Heart left ventricle (tissue), 16 donors: ENCODE measurements around the gene TGFBR1. TPM values are rescaled to one million over a fixed set of nuclear protein-coding genes. Genes with fewer than 3 reads are reported as not detected.

Source experiments
- ATAC-seq, 4 donors: fragments of 200-7000 bp; cut with Tn5 transposase; one replicate each; pipeline ENCODE4 v1.9.1; 2020 to 2022; ENCODE audit warnings: moderate library complexity in 4 of 4, mild to moderate bottlenecking in 3 of 4, moderate number of reproducible peaks in 1 of 4
- DNase-seq, 5 donors: peaks; one replicate each; pipeline ENCODE4 v3.0.0-alpha.2; 2020
- H3K27ac ChIP-seq, 12 donors: fragments of 200-600 bp; sonication (generic) in 4 of 12; one replicate each; pipeline versions ENCODE4 v1.5.0 to v1.8.0; 2016 to 2022; ENCODE audit warnings: mild to moderate bottlenecking in 2 of 12
- H3K27me3 ChIP-seq, 9 donors: fragments of 200-600 bp; sonication (generic) in 2 of 9; one replicate each; pipeline versions ENCODE4 v1.5.1 to v1.8.0; 2016 to 2022; ENCODE audit warnings: mild to moderate bottlenecking in 3 of 9
- H3K36me3 ChIP-seq, 9 donors: fragments of 200-600 bp; sonication (generic) in 2 of 9; one replicate each; pipeline versions ENCODE4 v1.5.0 to v1.8.0; 2018 to 2022; ENCODE audit warnings: mild to moderate bottlenecking in 2 of 9
- H3K4me1 ChIP-seq, 12 donors: fragments of 200-600 bp; sonication (generic) in 4 of 12; one replicate each; pipeline versions ENCODE4 v1.5.0 to v1.8.0; 2016 to 2022; ENCODE audit warnings: mild to moderate bottlenecking in 3 of 12
- H3K4me3 ChIP-seq, 12 donors: fragments of 200-600 bp; sonication (generic) in 4 of 12; one replicate each; pipeline versions ENCODE4 v1.5.0 to v1.8.0; 2017 to 2022; ENCODE audit warnings: mild to moderate bottlenecking in 9 of 12, moderate library complexity in 4 of 12
- H3K9me3 ChIP-seq, 12 donors: fragments of 200-600 bp; sonication (generic) in 4 of 12; one replicate each; pipeline versions ENCODE4 v1.5.0 to v1.8.0; 2016 to 2022; ENCODE audit warnings: mild to moderate bottlenecking in 1 of 12
- POLR2A ChIP-seq, 2 donors: fragments of 450-650 bp; IDR thresholded peaks; one replicate each; pipeline ENCODE4 v1.6.1; 2017; ENCODE audit warnings: antibody characterized with exemption in 2 of 2, mild to moderate bottlenecking in 2 of 2, moderate library complexity in 2 of 2
- WGBS, 4 donors: extraction: QIAGEN DNeasy Blood & Tissue Kit in 2 of 4; methylation state at CpG; one replicate each; pipeline versions ENCODE4 v1.1.5 to v1.1.7; 2013 to 2018; 5-methylcytosine and 5-hydroxymethylcytosine counted together
- intact Hi-C, 10 donors: fragments of 100-400 bp; cut with DNase I; formaldehyde crosslinking; loops; one replicate each; pipeline versions ENCODE4 v1.11.1 to v1.14.2; 2022
- polyA plus RNA-seq, 2 donors: library from polyadenylated mRNA; stranded (reverse); fragments of 200-250 nt; gene quantifications; one replicate each; pipeline ENCODE4 v1.2.3, GENCODE V29; 2013
- total RNA-seq, 9 donors: library from RNA; depleted of rRNA in 2 of 9; stranded (reverse); fragments of >200 nt in 2 of 9; fragmentation: NEBNext Ultra II Directional in 3 of 9; extraction: Animal tissue kit (Norgen Biotek cat#: 25700) in 3 of 9; gene quantifications; one replicate each; pipeline versions ENCODE4 v1.1.0 to v1.2.4, GENCODE V29; 2016 to 2023
- TF ChIP-seq, protein P1 (sequence below), 12 donors: fragments of 200-600 bp; sonication (generic) in 4 of 12; IDR thresholded peaks; one replicate each; pipeline versions ENCODE4 v1.5.0 to v1.8.0; 2018 to 2022; ENCODE audit warnings: antibody characterized with exemption in 12 of 12, mild to moderate bottlenecking in 5 of 12
- donor health status: ischemic (EF 13 %, LVEDD 7.1; RV severe dilation, severe dysfunction).
- donor health status: healthy with polysubstance abuse.
- donor health status: DM: no; HTN: yes; CAD: no.
- donor health status: DM: no; HTN: no; CAD: no.
- donor health status: ischemic (EF 25% LVEDD 6.9; RV normal size, moderate dysfunction).
- donor health status: ischemic (EF 25% LVEDD 5.7; RV mildly dilated, moderate dysfunction).
- donor health status: healthy.
- donor health status: DM: yes; HTN: yes; CAD: no.
- donor health status: ischemic (EF 35%, LVEDD 5.7; RV mildly dilated, moderate dysfunction).
- donor health status: nonischemic (EF 11% LVEDD 7.7; RV severe dilation, severe dysfunction).
- donor health status: DM: yes; HTN: yes; CAD: no.
- donor health status: PGD.
- donor health status: ischemic (EF 29% LVEDD 5.4; RV normal size, mild dysfunction).
- donor health status: nonischemic (EF 23%, LVEDD 6.1; RV moderate dilation, normal function).

The TGFBR1 gene
- total and polyA plus RNA-seq, 11 donors: 3.8 to 41.0 (median 13.8) TPM

DNA sequence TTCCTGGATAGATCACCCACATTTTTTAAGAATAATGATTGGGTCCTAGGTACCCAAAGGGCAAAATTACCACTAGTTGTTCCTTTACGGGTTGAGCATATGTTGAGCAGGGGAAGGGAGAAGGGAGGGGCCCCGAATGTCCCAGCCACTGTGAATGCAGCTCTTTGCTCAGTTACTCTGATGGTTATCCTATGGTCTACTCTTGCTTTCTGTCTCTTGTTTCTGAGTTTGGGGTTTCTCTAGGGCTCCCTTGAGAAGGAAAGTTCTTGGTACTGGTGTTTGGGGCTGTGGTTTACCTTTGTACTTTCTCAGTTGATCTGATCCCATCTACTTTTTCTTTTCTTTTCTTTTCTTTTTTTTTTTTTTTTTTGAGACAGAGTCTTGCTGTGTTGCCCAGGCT is 61.2 kb downstream of the TGFBR1 start:
- intact Hi-C loops: loop anchor here in 1 of 10 donors (10.0 kb wide), 1 partner anchor 1159 kb away; no protein-coding TSS in a partner anchor
- Histone ChIP-seq H3K27me3 (no peaks in the 10 kb centered on the region), H3K4me1 (peaks cover 0 to 3% (median 0%) of the 10 kb centered on the region in 12 donors), H3K9me3 (no peaks in the 10 kb centered on the region), H3K27ac (no peak overlapping the region), H3K4me3 (no peak overlapping the region), H3K36me3 (no peaks in the 10 kb centered on the region)
- TF ChIP-seq, protein P1, sequence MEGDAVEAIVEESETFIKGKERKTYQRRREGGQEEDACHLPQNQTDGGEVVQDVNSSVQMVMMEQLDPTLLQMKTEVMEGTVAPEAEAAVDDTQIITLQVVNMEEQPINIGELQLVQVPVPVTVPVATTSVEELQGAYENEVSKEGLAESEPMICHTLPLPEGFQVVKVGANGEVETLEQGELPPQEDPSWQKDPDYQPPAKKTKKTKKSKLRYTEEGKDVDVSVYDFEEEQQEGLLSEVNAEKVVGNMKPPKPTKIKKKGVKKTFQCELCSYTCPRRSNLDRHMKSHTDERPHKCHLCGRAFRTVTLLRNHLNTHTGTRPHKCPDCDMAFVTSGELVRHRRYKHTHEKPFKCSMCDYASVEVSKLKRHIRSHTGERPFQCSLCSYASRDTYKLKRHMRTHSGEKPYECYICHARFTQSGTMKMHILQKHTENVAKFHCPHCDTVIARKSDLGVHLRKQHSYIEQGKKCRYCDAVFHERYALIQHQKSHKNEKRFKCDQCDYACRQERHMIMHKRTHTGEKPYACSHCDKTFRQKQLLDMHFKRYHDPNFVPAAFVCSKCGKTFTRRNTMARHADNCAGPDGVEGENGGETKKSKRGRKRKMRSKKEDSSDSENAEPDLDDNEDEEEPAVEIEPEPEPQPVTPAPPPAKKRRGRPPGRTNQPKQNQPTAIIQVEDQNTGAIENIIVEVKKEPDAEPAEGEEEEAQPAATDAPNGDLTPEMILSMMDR (IDR thresholded peaks at IDR 0.05): no peak
- no peak for TF ChIP-seq POLR2A (IDR thresholded peaks at IDR 0.05)
- DNase-seq: no peak
- WGBS, 4 donors: 83 to 94% (median 93%) methylated on average over 2 of the region's 2 CpGs
- ATAC-seq: no peak

DNA sequence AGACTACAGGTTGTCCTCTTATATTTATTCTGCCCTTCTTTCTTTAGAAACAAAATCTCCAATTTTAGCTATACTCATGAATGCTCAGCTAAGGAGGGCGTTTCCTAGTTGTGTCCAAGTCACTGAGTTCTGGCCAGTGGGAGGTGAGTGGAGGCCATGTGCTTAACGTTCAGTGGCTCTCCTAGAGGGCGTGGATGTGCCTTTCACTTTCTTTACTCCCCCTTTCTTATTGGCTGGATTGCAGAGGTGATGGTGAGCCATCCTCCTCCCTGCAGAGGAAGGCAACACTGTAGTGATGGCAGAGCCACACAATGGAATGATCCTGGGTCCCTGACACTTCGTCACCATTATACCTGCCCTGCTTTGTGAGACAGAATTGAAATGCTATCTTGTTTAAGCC is 62.2 kb downstream of the TGFBR1 start:
- 71 to 77% (median 77%) methylated on average over 4 of the region's 4 CpGs for WGBS, 4 donors
- no peak for DNase-seq
- no peak overlapping the region for H3K4me3 ChIP-seq
- H3K27ac ChIP-seq: no peak overlapping the region
- ATAC-seq: no peak
- intact Hi-C loops: loop anchor here in 1 of 10 donors (10.0 kb wide), 1 partner anchor 1158 kb away; no protein-coding TSS in a partner anchor
- H3K4me1 ChIP-seq: peaks cover 0 to 3% (median 0%) of the 10 kb centered on the region in 12 donors
- no peak for TF ChIP-seq POLR2A (IDR thresholded peaks at IDR 0.05)
- TF ChIP-seq, protein P1 (IDR thresholded peaks at IDR 0.05): no peak
- H3K9me3 ChIP-seq: no peaks in the 10 kb centered on the region
- H3K27me3 ChIP-seq: peaks cover 0 to 3% (median 0%) of the 10 kb centered on the region in 9 donors
- no peaks in the 10 kb centered on the region for H3K36me3 ChIP-seq

DNA sequence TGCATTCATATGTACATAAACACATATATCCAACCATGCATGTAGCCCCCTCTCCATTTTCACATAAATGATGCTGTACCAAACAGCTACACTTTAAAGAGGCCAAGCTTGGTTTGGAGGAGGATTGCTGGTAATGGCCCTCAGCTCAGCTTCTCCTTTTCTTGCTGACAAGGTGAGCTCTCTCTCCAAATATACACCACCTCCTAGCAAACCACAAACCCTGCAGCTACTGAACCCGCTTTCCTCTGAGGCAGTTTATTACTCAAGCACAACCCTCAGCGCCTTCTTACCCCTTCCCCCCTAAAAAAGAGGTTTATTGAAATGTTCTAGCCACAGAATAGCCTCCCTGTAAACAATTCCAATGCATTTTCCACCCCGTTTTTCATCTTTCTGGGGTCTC is 62.8 kb downstream of the TGFBR1 start:
- intact Hi-C loops: loop anchor here in 1 of 10 donors (10.0 kb wide), 1 partner anchor 1157 kb away; no protein-coding TSS in a partner anchor
- H3K27ac ChIP-seq: no peak overlapping the region
- H3K9me3 ChIP-seq: no peaks in the 10 kb centered on the region
- H3K4me1 ChIP-seq: peaks cover 0 to 3% (median 0%) of the 10 kb centered on the region in 12 donors
- DNase-seq (no peak), ATAC-seq (no peak)
- H3K4me3 ChIP-seq: no peak overlapping the region
- TF ChIP-seq POLR2A (IDR thresholded peaks at IDR 0.05): no peak
- TF ChIP-seq, protein P1 (IDR thresholded peaks at IDR 0.05): no peak
- 74 to 86% (median 84%) methylated on average over 3 of the region's 3 CpGs for WGBS, 4 donors
- H3K27me3 ChIP-seq: peaks cover 0 to 3% (median 0%) of the 10 kb centered on the region in 9 donors
- H3K36me3 ChIP-seq: no peaks in the 10 kb centered on the region

DNA sequence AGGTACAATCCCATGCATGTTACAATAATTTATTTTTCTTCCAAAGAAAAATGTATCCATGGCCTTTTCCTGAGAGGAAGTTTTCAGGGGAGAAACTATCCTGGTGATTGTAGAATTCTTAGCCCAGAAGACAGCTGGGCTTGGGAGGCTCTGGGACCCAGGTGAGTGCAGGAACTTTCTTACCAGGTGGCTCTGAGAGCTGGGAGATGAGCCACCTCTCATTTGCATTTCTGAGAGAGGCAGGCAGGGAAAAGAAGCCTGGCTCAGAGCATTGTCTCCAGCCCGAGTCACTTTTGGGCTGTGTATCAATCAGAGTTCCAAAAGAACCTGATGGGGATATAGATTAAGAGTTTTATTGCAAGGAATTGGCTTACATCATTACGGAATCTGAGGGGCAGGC is 64.2 kb downstream of the TGFBR1 start:
- 71 to 85% (median 82%) methylated on average over 2 of the region's 2 CpGs for WGBS, 4 donors
- DNase-seq (no peak), ATAC-seq (no peak)
- Histone ChIP-seq H3K27me3 (peaks cover 0 to 3% (median 0%) of the 10 kb centered on the region in 9 donors), H3K9me3 (no peaks in the 10 kb centered on the region), H3K4me3 (no peak overlapping the region), H3K36me3 (no peaks in the 10 kb centered on the region), H3K4me1 (no peaks in the 10 kb centered on the region), H3K27ac (no peak overlapping the region)
- TF ChIP-seq, protein P1 (IDR thresholded peaks at IDR 0.05): no peak
- TF ChIP-seq POLR2A (IDR thresholded peaks at IDR 0.05): no peak
- intact Hi-C loops: loop anchor here in 1 of 10 donors (10.0 kb wide), 1 partner anchor 1156 kb away; no protein-coding TSS in a partner anchor
